Activated T-cell treated with anti-CD3 and anti-CD28 coated beads, Interleukin-2, amount 50 U/mL, for 72 hours (primary cell): ENCODE results near the gene LRRC42. TPM values are rescaled to one million over a fixed set of nuclear protein-coding genes. Genes with fewer than 3 reads are reported as not detected.

ENCODE experiments used
- ATAC-seq, 2 donors: fragments of 150-1000 bp; cut with Tn5 transposase; replicated peaks in 1 of 2; 2 replicates each; pipeline ENCODE4 v1.10.0; 2021; ENCODE audit warnings: moderate library complexity in 2 of 2, mild to moderate bottlenecking in 1 of 2
- DNase-seq, 2 donors: peaks; one replicate each; pipeline ENCODE4 v3.0.0; 2021 to 2022; ENCODE audit warnings: mixed read lengths in 1 of 2
- H3K27ac Mint-ChIP-seq: one replicate; pipeline ENCODE4 v1.8.0; 2022; ENCODE audit warnings: mild to moderate bottlenecking, moderate library complexity, mixed read lengths
- H3K27me3 Mint-ChIP-seq: one replicate; pipeline ENCODE4 v1.8.0; 2022; ENCODE audit warnings: low read depth, mixed read lengths
- H3K36me3 Mint-ChIP-seq, 2 donors: one replicate each; pipeline ENCODE4 v1.8.0; 2022; ENCODE audit warnings: mixed read lengths in 2 of 2, mild to moderate bottlenecking in 1 of 2; ENCODE audit not compliant: insufficient read depth in 2 of 2
- H3K4me1 Mint-ChIP-seq: one replicate; pipeline ENCODE4 v1.8.0; 2022; ENCODE audit warnings: low read depth, mixed read lengths
- H3K4me3 Mint-ChIP-seq, 2 donors: one replicate each; pipeline ENCODE4 v1.8.0; 2022; ENCODE audit warnings: mild to moderate bottlenecking in 2 of 2, mixed read lengths in 2 of 2, moderate library complexity in 2 of 2
- H3K9me3 Mint-ChIP-seq, 2 donors: one replicate each; pipeline ENCODE4 v1.8.0; 2022; ENCODE audit warnings: mixed read lengths in 2 of 2
- total RNA-seq, 2 donors: library from RNA; stranded (reverse); gene quantifications; one replicate each; pipeline ENCODE4 v1.2.3, GENCODE V29; 2022

LRRC42 gene
- total RNA-seq, 2 donors from 2014 or later = 39.0 to 40.3 TPM

DNA sequence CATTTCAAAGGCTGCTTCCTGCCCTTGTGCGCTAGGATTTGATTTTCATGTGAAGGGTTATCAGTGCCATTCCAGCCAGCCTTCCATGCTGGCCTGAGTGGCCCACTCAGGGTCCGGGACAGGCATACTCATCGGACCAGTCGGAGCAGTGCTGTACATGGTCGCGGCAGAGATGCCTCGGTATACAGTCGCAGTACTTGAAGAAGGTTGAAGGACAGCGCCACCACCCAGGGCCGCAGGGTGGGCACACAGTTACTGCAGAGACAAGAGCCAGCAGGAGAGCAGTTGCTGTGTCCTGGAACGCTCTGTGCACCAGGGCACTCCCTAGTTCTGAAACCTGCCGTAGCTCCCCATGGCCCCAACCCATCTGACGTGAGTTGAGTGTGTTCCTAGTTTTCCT lies 62.7 kb downstream of the LRRC42 start:
- H3K36me3 Mint-ChIP-seq = no peaks in the 10 kb centered on the region
- H3K4me3 Mint-ChIP-seq = no peak overlapping the region
- H3K4me1 Mint-ChIP-seq = no peaks in the 10 kb centered on the region
- no peak for DNase-seq
- H3K27ac Mint-ChIP-seq = no peak overlapping the region
- H3K9me3 Mint-ChIP-seq = no peaks in the 10 kb centered on the region
- ATAC-seq = no peak
- H3K27me3 Mint-ChIP-seq = no peaks in the 10 kb centered on the region

DNA sequence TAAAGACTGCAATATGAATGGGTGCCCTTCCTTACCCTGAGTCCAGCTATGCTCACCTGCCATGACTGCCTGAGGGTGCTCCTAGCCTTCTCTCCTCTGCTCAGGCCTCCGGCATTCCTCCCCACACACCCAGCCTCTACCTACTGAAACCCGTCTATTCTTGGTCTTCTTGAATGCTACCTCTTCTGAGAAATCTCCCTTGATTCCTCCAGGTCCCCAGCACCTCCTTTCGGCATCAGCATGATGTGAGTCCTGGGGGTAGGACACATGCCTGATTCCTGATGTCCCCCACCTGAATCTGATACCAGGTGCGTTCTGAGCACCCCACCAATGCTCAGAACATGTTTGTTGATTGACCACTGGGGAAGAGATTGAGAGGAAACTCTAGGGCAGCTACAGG lies 63.3 kb downstream of the LRRC42 start:
- Mint-ChIP-seq H3K36me3 (no peaks in the 10 kb centered on the region), H3K27me3 (no peaks in the 10 kb centered on the region), H3K4me3 (no peak overlapping the region), H3K9me3 (no peaks in the 10 kb centered on the region), H3K27ac (no peak overlapping the region), H3K4me1 (no peaks in the 10 kb centered on the region)
- no peak for DNase-seq
- ATAC-seq = no peak

DNA sequence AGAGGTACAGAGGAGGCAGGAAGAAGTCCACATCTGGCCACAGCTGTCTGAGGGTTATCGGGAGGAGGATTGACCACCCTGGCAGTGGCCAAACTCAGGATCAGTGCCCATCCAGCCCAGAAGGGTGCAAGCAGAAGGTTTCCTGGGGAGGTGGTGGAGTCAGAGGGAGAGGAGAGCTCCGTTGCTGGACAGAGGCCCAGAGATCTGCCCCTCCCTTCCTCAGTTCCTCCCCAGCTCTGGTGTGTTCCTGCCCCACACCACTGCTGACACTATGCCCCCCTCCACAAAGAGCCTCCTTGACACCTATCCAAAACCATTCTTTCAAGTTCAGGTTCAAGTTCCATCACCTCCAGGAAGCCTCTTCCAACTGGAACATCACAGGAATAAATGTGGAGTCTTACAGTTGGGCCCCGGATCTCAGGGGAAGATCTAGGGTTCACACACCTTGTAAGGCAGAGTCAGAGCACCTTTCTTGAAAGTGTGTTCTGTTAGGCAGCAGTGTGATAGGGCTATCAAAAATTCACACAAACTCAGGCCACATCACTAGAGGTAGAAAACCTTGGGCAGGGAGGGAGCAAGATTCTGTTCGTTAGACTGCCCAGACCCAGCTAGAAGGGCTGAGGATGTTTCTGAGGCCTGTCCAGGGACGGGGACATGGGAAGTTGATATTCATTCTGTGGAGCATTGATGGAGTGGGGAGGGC lies 64.4 kb downstream of the LRRC42 start:
- no peak for ATAC-seq
- H3K27ac Mint-ChIP-seq = no peak overlapping the region
- no peaks in the 10 kb centered on the region for H3K27me3 Mint-ChIP-seq
- H3K9me3 Mint-ChIP-seq = no peaks in the 10 kb centered on the region
- no peaks in the 10 kb centered on the region for H3K36me3 Mint-ChIP-seq
- no peak for DNase-seq
- no peak overlapping the region for H3K4me3 Mint-ChIP-seq
- no peaks in the 10 kb centered on the region for H3K4me1 Mint-ChIP-seq

DNA sequence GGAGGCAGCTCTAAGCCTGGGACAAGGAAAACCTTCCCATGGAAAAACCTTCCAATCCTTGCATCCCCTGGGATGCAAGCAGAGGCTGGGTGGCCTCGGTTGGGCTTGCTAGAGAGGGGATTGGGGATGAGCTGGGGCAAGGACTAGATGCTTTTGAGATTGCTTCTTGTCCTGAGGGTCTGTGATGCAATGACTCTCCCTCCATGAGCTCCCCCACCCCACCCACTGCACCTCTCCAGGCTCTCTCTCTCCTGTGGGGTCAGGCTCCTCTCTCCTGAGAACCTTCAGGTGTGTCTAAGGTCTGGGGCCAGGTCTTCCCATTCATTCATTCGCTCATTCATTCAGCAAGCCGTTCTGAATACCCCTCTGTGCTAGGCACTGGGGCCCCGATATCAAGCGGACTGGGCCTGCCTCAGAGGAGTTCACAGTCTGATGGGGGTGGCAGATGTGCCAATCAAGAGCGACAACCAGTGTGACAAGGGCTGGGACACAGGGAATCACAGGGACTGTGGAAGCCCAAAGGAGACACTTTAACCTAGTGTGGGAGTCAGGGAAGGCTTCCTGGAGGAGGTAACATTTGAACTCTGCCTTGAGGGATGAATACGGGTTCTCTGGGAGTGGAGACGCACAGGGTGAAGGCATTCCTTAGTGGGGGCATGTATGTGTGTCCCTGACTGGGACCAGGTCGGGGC lies 65.3 kb downstream of the LRRC42 start:
- Mint-ChIP-seq H3K36me3 (no peaks in the 10 kb centered on the region), H3K27ac (no peak overlapping the region), H3K27me3 (no peaks in the 10 kb centered on the region), H3K4me3 (no peak overlapping the region), H3K9me3 (no peaks in the 10 kb centered on the region), H3K4me1 (no peaks in the 10 kb centered on the region)
- no peak for DNase-seq
- ATAC-seq = no peak

DNA sequence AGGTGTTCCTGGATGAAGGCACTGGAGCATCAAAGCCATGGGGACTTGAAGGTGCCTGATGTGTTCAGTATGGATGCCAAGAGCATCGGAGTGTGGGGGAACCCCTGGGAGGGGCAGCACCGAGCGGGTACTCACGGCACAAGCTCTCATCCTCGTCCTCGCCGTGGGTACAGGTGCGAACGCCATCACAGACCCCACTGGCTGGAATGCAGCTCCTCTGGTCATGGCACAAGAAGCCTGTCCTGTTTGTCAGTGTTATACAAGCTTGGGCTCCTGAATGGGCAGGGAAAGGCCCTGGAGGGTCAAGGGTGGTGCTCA lies 65.8 kb downstream of the LRRC42 start:
- Mint-ChIP-seq H3K4me1 (no peaks in the 10 kb centered on the region), H3K27ac (no peak overlapping the region), H3K36me3 (no peaks in the 10 kb centered on the region), H3K4me3 (no peak overlapping the region), H3K27me3 (no peaks in the 10 kb centered on the region), H3K9me3 (no peaks in the 10 kb centered on the region)
- ATAC-seq = no peak
- DNase-seq = no peak

DNA sequence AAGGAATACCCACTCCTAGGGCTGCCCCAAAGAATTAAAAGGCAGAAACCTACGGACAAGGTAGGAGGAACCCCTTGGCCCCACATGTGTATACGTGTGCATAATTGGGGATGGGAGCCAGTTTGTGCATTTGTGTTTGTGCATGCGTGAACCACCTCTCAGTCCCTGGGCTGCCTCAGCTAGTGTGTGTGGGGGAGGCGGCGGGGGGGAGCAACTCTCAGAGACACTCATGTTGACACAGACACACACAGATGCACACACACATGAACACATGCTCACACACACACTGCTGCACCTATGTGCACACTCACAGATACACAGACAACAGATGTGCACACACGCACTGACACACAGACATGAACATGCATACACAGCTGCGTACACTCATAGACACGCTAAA lies 66.7 kb downstream of the LRRC42 start:
- H3K9me3 Mint-ChIP-seq = no peaks in the 10 kb centered on the region
- no peak overlapping the region for H3K27ac Mint-ChIP-seq
- H3K4me1 Mint-ChIP-seq = no peaks in the 10 kb centered on the region
- DNase-seq = no peak
- H3K4me3 Mint-ChIP-seq = no peak overlapping the region
- ATAC-seq = no peak
- H3K27me3 Mint-ChIP-seq = no peaks in the 10 kb centered on the region
- no peaks in the 10 kb centered on the region for H3K36me3 Mint-ChIP-seq

DNA sequence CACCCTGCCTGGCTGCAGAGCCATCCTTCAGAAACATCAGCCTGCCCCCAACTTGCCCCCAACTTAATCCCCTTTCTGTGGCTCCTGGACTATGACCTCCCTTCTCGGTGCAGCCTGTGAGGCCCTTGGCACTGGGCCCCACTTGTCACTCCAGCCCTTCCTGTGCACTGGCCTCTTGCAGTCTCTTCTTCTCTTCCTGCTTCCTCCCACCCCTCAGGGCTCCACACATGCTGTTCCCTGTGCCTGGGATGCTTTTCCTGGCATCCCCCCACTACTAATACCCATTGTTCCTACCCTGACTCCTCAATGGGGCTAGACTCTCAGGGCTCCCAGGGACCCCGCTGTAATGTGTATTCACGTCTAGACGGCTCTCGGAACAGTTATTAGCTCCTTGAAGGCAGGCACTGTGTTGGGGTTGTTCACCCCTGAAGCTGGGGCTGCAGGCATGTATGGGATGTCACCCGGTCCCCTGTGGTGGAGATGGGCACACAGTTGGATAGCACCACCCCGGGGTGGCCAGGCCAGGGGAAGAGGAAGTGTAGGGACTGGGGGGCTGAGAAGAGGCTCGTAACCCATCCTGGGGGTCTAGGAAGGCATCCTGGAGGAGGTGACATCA lies 67.4 kb downstream of the LRRC42 start:
- no peak overlapping the region for H3K4me3 Mint-ChIP-seq
- no peaks in the 10 kb centered on the region for H3K9me3 Mint-ChIP-seq
- no peaks in the 10 kb centered on the region for H3K4me1 Mint-ChIP-seq
- ATAC-seq (no peak), DNase-seq (no peak)
- H3K27me3 Mint-ChIP-seq = no peaks in the 10 kb centered on the region
- H3K36me3 Mint-ChIP-seq = no peaks in the 10 kb centered on the region
- H3K27ac Mint-ChIP-seq = no peak overlapping the region

DNA sequence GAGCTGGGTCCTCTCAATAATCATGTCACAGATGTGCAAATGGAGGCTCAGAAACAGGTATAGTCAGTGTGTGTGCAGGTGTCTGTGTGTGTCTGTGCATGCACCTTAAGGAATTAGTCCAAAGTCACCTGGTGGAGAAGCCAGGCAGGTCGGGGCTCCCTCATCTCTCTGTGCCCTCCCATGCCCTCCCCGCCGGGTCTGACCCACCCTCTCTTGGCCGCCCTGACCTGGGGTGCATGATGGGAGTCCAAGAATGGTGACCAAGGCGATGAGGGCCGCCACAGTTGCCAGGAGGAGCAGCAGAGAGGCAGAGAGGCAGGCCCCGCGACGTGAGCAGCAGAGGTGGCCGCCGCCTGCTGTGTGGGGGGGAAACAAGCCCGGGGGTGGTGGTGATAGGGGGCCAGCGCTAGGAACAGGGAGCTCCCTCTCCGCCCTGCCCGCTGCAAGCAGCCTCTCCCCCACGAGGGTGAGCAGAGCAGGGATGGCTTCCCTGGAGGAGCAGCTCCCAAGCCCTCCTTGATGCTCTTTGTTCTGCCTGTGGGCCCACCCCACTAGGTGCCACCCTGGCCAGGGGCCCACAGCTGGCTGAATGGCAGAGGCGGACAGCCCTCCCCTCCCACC lies 68.0 kb downstream of the LRRC42 start:
- no peak overlapping the region for H3K27ac Mint-ChIP-seq
- ATAC-seq (no peak), DNase-seq (no peak)
- no peaks in the 10 kb centered on the region for H3K27me3 Mint-ChIP-seq
- H3K36me3 Mint-ChIP-seq = no peaks in the 10 kb centered on the region
- H3K4me3 Mint-ChIP-seq = no peak overlapping the region
- no peaks in the 10 kb centered on the region for H3K9me3 Mint-ChIP-seq
- no peaks in the 10 kb centered on the region for H3K4me1 Mint-ChIP-seq

DNA sequence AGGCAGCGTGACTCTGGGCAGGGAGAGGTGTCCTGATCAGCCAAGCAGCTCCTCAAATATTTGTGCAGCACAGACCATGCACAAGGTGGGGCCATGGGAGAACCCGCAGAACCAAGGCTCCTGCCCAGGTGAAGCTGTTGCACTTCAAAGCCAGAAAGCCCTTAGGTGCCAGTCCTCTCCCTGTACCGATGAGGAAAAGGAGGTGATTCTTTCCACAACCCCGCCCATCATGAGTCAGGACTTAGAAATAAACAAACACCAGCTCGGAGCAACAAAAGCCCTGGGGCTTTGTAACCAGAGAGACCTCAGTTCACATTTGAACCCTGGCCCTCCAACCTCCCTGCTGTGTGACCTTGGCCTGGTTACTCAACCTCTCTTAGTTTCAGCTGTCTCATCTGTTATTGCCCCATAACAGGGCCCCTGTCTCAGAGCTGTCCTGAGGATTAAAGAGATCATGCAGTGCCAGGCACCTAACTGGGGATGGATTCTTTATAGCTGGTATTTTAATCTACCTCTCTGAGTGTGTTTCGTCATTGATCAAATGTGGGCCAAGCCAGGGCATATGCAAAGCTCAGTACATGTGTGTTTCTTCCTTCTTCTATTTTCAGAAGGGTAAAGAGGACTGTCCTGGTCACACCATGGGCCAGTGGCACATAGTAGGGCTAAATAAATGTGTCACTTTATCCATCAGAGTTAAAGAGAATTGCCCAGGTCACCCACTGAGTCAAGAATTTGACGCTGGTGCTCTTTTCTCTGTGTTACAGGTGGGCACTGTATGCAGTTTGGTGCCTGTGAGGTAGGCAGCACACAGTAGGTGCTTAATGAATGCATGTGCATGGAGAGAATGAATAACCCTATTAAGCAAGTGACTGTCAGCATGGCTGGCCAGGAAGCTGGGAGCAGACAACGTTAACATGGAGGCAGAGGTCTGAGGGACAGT lies 70.5 kb downstream of the LRRC42 start:
- H3K36me3 Mint-ChIP-seq = no peaks in the 10 kb centered on the region
- H3K27me3 Mint-ChIP-seq = no peaks in the 10 kb centered on the region
- H3K9me3 Mint-ChIP-seq = no peaks in the 10 kb centered on the region
- no peaks in the 10 kb centered on the region for H3K4me1 Mint-ChIP-seq
- no peak overlapping the region for H3K4me3 Mint-ChIP-seq
- ATAC-seq (no peak), DNase-seq (no peak)
- no peak overlapping the region for H3K27ac Mint-ChIP-seq

Other genes with a start within 250 kb of the LRRC42 start
- gene GLIS1, start 207.2 kb upstream of the LRRC42 start, total RNA-seq = not detected
- 10 to 100 TPM; 17.1 to 22.8 TPM for gene NDC1, start 108.1 kb upstream of the LRRC42 start, total RNA-seq
- gene YIPF1, start 56.6 kb upstream of the LRRC42 start, total RNA-seq = 10 to 100 TPM; 33.7 to 48.5 TPM
- not detected for gene DIO1, start 52.2 kb upstream of the LRRC42 start, total RNA-seq
- 10 to 100 TPM; 59.6 to 68.3 TPM for gene IFT25, start 651 bp upstream of the LRRC42 start, total RNA-seq
- not detected for gene LDLRAD1, start 71.8 kb downstream of the LRRC42 start, total RNA-seq
- gene TMEM59, start 106.9 kb downstream of the LRRC42 start, total RNA-seq = 100 to 1,000 TPM; 148 to 179 TPM
- gene TCEANC2, start 107.3 kb downstream of the LRRC42 start, total RNA-seq = 10 to 100 TPM; 13.8 to 17.0 TPM
- not detected for gene CDCP2, start 206.7 kb downstream of the LRRC42 start, total RNA-seq